GM23248 (cell line): ENCODE data around the gene HADHB.

ENCODE experiments used
- EZH2 ChIP-seq: fragments of 200-600 bp; sonication (generic); IDR thresholded peaks from 2 replicates; pipeline ENCODE4 v1.6.1; 2018; ENCODE audit warnings: antibody characterized with exemption, mild to moderate bottlenecking; ENCODE audit not compliant: insufficient read depth, poor library complexity, severe bottlenecking
- EZH2phosphoT487 ChIP-seq: fragments of 200-600 bp; sonication (generic); IDR thresholded peaks from 2 replicates; pipeline ENCODE4 v1.6.1; 2018; ENCODE audit warnings: antibody characterized with exemption, moderate library complexity, mild to moderate bottlenecking, low read depth; ENCODE audit not compliant: insufficient read depth

GRCh38 chr2:26246818-26247217 lies 2.1 kb downstream of the HADHB start:
- TF ChIP-seq EZH2phosphoT487 (no peak), EZH2 (no peak)
